DMS153 treated with DMSO at 0.1 percent for 48 hours (cell line): ENCODE data around the gene NOTUM.
"Not testable (repeated sequence)": the region's sequence is repeated elsewhere in the genome, so short reads cannot be mapped to it uniquely, and the experiment has no call there.

ENCODE experiments used
- DNase-seq: peaks from one replicate; lab custom pipeline; 2025; ENCODE audit not compliant: unreplicated experiment; lab: John Stamatoyannopoulos, UW

Gene NOTUM

GRCh38 chr17:81924557-81925532 lies 36.1 kb downstream of the NOTUM start:
- DNase-seq, result no peak

- no peak for DNase-seq
These were observed 37.4 kb downstream of the NOTUM start for GRCh38 chr17:81923302-81924260.

DNA sequence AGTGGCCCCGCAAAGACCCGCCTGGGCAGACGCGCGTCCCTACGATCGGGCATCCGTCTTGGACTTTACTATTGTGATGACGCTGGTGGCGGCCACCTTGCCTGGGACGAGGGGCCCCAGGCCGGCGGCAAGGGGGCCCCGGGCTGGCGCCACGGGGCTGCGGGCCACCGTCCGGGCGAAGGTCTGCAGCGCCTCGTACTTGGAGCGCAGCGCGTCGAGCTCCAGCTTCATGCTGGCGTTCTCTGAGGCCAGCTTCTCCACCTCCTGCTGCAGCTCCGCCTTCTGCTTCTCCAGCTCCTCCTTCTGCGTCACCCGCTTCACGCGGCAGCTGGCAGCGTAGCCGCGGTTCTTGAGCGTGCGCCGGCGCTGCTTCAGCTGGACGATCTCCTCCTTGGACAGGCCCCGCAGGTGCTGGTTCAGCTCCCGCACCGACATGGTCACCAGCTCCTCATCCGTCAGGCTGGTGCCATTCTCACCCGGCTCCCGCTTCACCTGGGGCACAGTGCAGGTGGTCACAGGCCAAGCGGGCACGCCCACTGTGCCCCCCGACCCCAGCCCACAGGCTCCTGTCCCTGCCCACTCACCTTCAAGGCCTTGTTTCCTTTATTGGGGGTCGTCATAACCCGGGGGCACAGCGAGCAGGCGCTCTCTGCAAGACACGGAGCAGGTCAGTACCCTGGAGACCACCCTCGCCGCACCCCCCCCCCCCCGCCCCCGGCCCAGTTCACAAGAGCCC lies 38.3 kb downstream of the NOTUM start:
- DNase-seq, result no peak

DNA sequence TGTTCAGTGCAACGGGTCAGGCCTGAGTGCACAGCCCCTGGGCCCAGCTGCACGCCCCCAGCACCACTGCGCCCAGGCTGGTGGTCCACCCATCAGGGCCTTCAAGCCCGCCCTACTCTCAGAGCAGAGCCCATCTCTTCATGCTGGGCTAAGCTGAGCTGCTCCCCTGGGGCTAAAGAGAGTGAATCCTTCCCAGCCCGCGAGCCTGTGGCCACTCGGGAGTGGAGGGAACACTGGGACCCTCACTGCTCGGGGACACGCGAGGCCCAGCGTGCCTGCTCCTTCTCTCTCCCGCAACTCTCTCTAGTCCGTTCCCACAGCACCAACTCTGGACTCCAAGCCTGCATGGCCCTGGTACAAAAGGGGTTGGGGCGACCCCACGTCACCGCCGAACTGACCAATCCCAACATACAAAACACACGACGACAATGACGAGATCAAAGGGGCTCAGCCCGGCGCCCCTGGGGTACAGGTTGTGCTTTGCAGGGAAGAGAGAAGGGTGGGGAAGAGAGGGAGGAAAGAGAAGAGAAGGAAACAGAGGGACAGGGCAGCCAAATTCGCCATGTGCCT lies 38.9 kb downstream of the NOTUM start:
- no peak for DNase-seq

DNA sequence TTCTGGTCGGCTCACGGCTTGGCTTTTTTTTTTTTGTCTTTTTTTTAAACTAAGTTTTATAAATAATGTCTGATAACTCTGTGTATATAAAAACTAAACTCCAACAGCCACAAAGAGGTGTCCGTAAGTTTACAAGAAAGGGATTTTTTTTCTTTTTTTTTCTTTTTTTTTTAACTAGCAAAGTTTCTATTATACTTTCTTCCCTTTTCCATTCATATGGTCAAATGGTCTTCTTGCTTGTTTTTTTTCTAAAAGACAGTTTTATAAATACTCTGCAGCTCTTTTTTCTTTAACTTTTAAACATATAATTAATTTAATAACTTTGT lies 39.5 kb downstream of the NOTUM start:
- DNase-seq, result no peak

- DNase-seq, result no peak
These were observed 40.1 kb downstream of the NOTUM start for GRCh38 chr17:81920612-81921536.

DNA sequence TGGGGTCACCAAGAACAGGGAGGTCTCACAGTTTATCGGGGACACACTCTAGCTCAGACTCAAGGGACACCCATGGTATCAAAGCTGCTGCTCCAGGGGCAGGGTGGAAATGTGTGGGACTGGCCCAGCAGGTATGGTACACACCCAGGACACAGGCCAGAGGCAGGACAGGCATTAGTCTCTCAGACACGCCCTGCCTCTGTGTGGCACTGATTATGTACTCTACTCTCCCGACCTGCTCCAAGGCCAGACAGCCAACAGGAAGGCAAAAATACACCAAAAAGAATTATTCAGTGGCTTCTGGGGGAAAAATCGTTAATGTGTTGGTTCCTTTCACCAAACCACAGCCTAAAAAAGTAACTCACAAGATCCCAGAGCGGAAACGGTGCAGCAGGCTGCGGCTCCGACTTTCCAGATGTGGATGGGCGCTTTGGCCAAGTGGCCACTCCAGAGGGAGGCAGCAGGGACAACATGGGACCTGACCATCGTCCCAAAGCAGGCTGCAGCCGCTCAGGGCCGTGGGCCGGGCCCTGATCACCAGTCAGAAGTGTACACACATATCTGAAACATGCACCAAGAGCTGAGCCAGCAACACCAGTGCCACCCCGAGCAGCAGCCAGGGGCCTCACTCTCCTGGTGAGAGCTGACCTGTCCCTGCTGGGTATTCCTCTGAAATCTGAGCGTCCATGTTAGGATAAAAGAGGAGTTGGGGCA lies 42.0 kb downstream of the NOTUM start:
- DNase-seq, result no peak

DNA sequence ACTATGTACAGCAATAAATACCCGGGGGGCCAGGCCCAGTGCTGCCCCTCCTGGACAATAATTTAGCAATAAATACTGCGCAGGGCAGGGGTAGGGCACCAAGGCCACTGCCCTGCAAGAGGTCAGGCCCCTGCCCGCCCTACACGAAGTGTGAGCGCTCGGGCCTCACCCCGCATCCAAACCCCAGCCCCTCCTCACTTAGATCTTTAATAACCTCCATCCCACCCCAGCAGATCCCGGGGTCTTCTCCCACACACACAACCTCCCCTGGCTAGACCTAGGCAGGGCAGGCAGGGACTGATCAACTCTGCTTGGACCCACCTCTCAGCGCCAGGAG lies 42.7 kb downstream of the NOTUM start:
- not testable (repeated sequence) for DNase-seq

DNA sequence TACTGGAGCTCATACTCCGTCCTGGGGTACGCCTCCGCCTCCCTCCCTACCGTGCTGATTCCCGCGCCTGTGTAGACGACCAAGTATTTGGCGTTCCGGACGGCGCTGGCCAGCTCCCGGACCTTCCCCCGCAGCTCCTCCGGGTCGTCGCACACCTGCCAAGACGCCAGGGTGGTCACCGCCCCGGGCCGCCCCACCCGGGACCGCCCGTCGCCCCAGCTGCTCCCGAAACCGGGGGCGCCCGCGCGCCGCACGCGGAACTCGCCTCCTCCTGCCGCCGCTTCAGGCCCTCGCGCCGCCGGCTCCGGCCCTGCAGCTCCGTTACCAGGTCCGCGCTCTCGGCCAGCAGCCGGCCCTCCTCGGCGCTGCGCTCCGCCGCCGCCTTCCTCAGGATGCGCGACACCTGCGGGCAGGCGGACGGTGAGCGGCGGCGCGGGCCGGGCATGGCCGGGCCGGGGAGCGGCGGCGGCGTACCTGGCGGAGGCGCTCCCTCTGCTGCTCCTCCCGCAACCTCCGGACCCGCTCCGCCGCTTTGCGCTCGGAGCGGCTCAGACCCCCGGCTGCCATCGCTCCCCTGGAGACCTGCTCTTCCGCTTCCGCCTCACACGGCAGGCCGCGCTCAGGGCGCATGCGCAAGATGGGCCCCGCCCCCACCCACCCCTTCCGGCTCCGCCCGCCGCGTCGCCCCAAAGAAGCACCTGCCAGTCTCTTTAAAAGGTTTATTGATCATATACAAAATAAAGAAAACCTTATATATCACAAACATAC lies 43.2 kb downstream of the NOTUM start, which contains the start of gene SIRT7:
Gene SIRT7 (minus strand): TSS at position 612 of the 768 bp plus-strand sequence. CDS start 45 bp downstream, at position 567.
- DNase-seq, result peak; percentile 59

DNA sequence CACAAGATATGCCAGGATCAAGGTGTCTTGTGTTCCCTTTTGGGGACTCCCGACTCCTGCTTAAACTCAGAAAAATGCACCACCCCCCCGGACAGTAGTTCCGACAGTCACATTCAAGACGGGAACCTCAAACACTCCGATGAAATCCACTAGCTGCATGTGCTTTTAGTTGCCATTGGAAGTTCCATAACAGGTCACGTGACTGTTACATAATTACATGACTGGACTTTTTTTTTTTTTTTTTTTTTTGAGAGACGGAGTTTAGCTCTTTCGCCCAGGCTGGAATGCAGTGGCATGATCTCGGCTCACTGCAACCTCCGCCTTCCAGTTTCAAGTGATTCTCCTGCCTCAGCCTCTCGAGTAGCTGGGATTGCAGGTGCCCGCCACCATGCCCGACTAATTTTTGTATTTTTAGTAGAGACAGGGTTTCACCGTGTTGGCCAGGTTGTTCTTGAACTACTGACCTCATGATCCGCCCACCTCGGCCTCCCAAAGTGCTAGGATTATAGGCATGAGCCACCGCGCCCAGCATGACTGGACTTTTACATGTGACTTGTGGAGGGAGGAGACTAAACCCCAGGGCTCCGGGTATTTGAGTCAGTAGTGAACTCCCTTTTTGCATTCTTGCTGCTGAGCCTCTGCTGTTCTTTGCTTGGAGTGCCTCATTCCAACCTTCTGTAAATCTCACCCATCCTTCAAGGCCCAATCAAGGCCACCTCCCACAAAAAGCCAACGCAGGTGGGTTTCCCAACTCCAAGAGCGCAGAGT lies 44.6 kb downstream of the NOTUM start:
- DNase-seq, result no peak

DNA sequence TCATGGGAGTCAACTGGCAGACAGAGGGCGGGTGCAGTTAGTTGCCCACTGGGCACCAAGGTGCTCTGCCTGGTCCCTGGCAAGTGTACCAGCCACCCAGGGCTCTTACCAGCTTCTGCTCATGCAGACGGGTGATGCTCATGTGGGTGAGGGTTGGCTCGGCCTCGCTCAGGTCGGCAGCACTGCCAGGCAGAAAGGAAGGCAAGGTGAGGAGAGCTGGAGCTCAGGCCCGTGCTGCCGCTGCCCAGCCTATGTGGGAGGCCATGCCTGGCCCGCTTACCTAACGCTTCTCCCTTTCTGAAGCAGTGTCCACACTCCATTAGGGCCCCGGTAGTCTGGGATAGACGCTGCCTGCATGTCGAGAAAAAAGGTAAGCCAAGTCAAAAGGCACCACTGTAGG lies 45.7 kb downstream of the NOTUM start:
- DNase-seq, result no peak

- no peak for DNase-seq
These were observed 46.7 kb downstream of the NOTUM start for GRCh38 chr17:81914103-81914850.

DNA sequence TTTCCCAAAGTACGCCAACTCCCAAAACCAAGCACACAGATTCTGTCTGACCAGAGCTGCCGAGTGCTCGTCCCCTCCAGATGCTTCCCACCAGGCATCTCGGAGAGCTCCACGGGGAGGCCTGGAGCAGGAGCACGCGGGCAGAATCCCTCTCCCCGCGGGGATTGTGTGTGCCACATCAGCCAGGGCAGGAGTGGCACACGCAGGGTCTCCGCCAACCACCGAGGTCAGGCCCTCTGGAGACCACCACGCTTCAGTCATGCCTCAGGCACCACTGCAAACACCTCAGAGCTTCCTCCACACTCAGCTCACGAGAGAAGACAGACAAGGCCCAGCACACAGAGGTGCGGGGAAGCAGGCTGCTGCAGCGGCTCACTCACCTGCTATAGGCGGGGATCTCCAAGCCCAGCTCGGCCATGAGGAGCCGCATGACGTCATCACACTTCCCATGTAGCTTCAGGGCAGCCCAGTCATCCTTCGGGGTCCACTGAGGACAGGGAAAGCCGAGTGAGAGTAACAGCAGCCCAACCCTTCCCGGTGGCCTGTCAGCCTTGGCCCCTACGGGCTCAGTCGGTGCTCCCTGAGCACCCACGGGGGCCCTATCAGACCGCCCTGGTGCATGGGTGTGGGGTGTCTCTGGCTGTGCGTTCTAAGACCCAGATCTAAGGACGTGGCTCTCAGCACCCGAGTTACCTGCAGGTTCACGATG lies 47.4 kb downstream of the NOTUM start:
- no peak for DNase-seq

DNA sequence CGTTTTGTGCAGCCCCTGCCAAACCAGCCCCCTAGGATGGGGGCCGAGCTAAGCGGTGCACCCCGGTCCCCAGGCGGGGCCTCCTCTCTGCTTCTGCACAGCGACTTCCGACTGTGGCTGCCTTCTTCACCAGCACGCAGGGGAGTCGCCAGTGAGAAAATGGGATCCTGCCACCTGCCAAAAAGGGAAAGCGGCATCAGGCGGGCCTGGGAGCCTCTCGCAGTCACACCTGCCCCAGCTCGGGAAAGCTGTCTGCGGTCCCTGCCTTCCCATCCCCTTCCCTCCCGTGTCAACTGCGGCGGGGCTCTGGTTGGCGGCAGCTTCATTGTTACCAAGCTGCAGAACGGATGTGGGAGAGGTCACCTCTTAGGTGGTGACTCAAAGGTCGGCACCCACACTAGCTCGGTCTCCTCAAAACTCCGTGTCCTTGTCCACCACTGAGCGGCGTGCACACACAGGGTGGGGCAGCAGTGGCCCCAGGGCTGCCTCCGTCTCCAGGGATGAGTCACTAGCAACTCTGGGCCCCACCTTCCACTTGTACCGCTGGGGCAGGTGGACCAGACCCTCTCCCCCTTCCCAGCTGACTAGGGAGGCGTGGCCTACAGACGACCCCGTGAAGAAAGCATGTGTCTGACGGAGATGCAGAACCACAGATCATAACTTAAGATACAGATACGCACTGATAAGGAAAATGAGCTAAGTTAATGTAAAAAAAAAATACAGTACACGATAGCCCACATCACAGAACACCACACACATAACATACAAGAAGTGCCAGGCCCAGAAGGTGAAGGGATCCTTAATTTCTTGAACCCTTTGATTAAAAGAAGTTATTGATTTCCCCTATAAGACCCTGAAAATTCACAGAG lies 48.3 kb downstream of the NOTUM start:
- no peak for DNase-seq

DNA sequence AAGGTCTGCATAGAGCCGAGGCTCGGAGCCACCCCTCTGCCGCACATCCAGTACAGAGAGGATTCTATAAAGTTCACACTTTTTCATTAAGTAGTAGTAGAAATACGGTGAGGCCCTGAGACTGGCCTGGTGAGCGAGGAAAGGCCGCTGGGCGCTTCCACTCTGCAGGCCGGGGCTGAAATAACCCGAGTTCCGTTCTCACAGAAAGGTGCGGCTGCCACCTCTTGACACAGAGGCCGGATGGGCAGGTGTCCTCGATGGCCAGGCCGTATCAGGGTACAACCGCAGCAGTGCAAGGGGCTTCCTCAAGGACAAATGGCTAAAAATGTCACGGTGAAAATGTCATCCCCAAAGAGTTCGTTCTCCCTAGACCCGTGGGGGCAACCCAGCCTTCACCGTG lies 49.0 kb downstream of the NOTUM start:
- no peak for DNase-seq
